GM23248 (cell line): ENCODE measurements around the gene DMTF1.

Source experiments
- EZH2 ChIP-seq: fragments of 200-600 bp; sonication (generic); IDR thresholded peaks from 2 replicates; pipeline ENCODE4 v1.6.1; 2018; ENCODE audit warnings: antibody characterized with exemption, mild to moderate bottlenecking; ENCODE audit not compliant: insufficient read depth, poor library complexity, severe bottlenecking
- EZH2phosphoT487 ChIP-seq: fragments of 200-600 bp; sonication (generic); IDR thresholded peaks from 2 replicates; pipeline ENCODE4 v1.6.1; 2018; ENCODE audit warnings: antibody characterized with exemption, moderate library complexity, mild to moderate bottlenecking, low read depth; ENCODE audit not compliant: insufficient read depth

DNA sequence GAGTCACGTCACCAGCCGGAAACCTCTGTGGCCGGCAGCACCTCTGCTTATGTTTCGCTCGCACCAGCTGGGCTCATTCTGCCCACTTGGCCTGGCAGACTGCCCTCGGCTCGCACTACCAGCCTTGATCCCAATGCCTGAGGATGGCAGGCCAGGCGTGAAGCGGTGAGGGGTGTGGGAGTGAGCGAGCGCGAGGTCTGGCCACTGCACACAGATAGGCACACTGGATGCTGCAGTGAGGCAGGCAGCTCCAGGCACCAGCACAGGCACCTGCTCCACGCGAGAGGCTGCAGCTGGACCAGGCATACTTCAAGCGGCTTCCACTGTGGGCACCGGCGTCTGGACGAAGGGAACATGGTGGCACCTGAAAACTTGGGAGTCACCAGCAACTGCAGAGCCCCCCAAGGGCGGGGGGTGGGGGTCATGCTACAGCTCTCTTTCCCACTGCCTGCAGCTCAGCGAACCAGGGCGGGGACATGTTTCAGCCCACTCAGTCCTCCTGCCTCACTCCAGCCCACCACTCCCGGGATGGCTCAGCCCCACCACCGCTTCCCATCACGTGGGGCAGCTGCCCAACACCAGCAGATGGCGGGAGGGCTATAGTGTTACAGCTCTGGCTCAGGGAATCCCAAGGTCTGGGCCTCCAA lies 5.4 kb upstream of the DMTF1 start:
- TF ChIP-seq EZH2 = no peak
- no peak for TF ChIP-seq EZH2phosphoT487
